B cell (primary cell): Measurements from ENCODE around the gene MEIKIN. TPM values are rescaled to one million over a fixed set of nuclear protein-coding genes. Genes with fewer than 3 reads are reported as not detected.

Experiments
- ATAC-seq: fragments of 200-7000 bp; cut with Tn5 transposase; one replicate; pipeline ENCODE4 v1.10.0; 2021; ENCODE audit warnings: low read depth, mild to moderate bottlenecking, moderate number of reproducible peaks, moderate library complexity
- CTCF ChIA-PET: fragments of 350-600 bp; sonication (Branson Sonifier 250); formaldehyde crosslinking; loops from one replicate; lab custom pipeline; 2021; ENCODE audit warnings: antibody characterized with exemption, inconsistent platforms; lab: Charles Lee
- POLR2A ChIA-PET: fragments of 350-600 bp; sonication (Branson Sonifier 250); formaldehyde crosslinking; loops from one replicate; lab custom pipeline; 2021; ENCODE audit warnings: antibody characterized with exemption; lab: Charles Lee
- DNase-seq: peaks from one replicate; pipeline ENCODE4 v3.0.0; 2013
- H2AFZ ChIP-seq: 2 replicates; pipeline ENCODE4 v1.6.1; 2012; ENCODE audit warnings: mild to moderate bottlenecking, low read depth, low read length; ENCODE audit not compliant: insufficient read depth, poor library complexity, severe bottlenecking
- H3K27ac ChIP-seq, 2 donors: 1 replicate in 1 of 2; 2 replicates in 1 of 2; pipeline ENCODE4 v1.5.1; 2012 to 2013; ENCODE audit warnings: low read length in 2 of 2, mild to moderate bottlenecking in 2 of 2, moderate library complexity in 1 of 2
- H3K27me3 ChIP-seq, 4 experiments: fragments of 200-600 bp in 1 of 4; sonication (generic) in 1 of 4; replicated peaks in 1 of 4; 1 replicate in 2 of 4; 2 replicates in 2 of 4; pipeline versions ENCODE4 v1.6.1 to v1.7.0; 2013 to 2016; ENCODE audit warnings: low read length in 3 of 4, mild to moderate bottlenecking in 2 of 4, mixed read lengths in 1 of 4, moderate library complexity in 1 of 4; ENCODE audit not compliant: insufficient read depth in 4 of 4, control insufficient read depth in 3 of 4; ENCODE audit errors: control extremely low read depth in 1 of 4
- H3K36me3 ChIP-seq, 2 experiments: replicated peaks in 1 of 2; 1 replicate in 1 of 2; 2 replicates in 1 of 2; pipeline versions ENCODE4 v1.6.1 to v1.7.1; 2013; ENCODE audit warnings: low read length in 1 of 2; ENCODE audit not compliant: insufficient read depth in 2 of 2, control insufficient read depth in 1 of 2; ENCODE audit errors: control extremely low read depth in 1 of 2, extremely low read depth in 1 of 2
- H3K4me1 ChIP-seq, 2 donors: fragments of 200-600 bp in 1 of 2; sonication (generic) in 1 of 2; 1 replicate in 1 of 2; 2 replicates in 1 of 2; pipeline versions ENCODE4 v1.5.1 to v1.6.1; 2013 to 2017; ENCODE audit warnings: low read length in 2 of 2; ENCODE audit not compliant: control insufficient read depth in 2 of 2, insufficient read depth in 2 of 2
- H3K4me2 ChIP-seq: replicated peaks from 2 replicates; pipeline ENCODE3; 2012; ENCODE audit warnings: mild to moderate bottlenecking, low read depth, low read length; ENCODE audit not compliant: poor library complexity, severe bottlenecking
- H3K4me3 ChIP-seq, 5 experiments: fragments of 200-600 bp in 1 of 5; sonication (generic) in 1 of 5; 1 replicate in 3 of 5; 2 replicates in 2 of 5; pipeline versions ENCODE4 v1.5.1 to v1.7.0; 2011 to 2016; ENCODE audit warnings: low read length in 4 of 5, mild to moderate bottlenecking in 4 of 5, low read depth in 2 of 5, control low read depth in 1 of 5, moderate library complexity in 1 of 5; ENCODE audit not compliant: insufficient read depth in 1 of 5; ENCODE audit errors: control extremely low read depth in 1 of 5, extremely low read depth in 1 of 5
- H3K79me2 ChIP-seq: fragments of 200-600 bp; sonication (generic); one replicate; pipeline ENCODE4 v1.6.0; 2016; ENCODE audit warnings: low read length; ENCODE audit not compliant: control insufficient read depth, insufficient read depth
- H3K9ac ChIP-seq: fragments of 200-600 bp; sonication (generic); 2 replicates; pipeline ENCODE4 v1.6.1; 2017; ENCODE audit warnings: mild to moderate bottlenecking, low read length, moderate library complexity
- H3K9me3 ChIP-seq, 3 donors: one replicate each; pipeline versions ENCODE4 v1.6.1 to v1.7.1; 2013; ENCODE audit warnings: low read length in 2 of 3; ENCODE audit not compliant: control insufficient read depth in 2 of 3, insufficient read depth in 1 of 3; ENCODE audit errors: control extremely low read depth in 1 of 3
- H4K20me1 ChIP-seq: 2 replicates; pipeline ENCODE4 v1.6.0; 2012; ENCODE audit warnings: mild to moderate bottlenecking, low read length; ENCODE audit not compliant: insufficient read depth, control insufficient read depth, poor library complexity, severe bottlenecking
- H3K27ac Mint-ChIP-seq: one replicate; pipeline ENCODE4 v1.8.0; 2021; ENCODE audit warnings: mixed read lengths
- H3K27me3 Mint-ChIP-seq: one replicate; pipeline ENCODE4 v1.8.0; 2021; ENCODE audit warnings: mixed read lengths
- H3K4me1 Mint-ChIP-seq: one replicate; pipeline ENCODE4 v1.8.0; 2021; ENCODE audit warnings: mixed read lengths
- H3K4me3 Mint-ChIP-seq: one replicate; pipeline ENCODE4 v1.8.0; 2021; ENCODE audit warnings: mixed read lengths
- H3K9me3 Mint-ChIP-seq: one replicate; pipeline ENCODE4 v1.8.0; 2022; ENCODE audit warnings: mixed read lengths; ENCODE audit not compliant: insufficient read depth
- CTCF ChIP-seq: fragments of 200-600 bp; IDR thresholded peaks from one replicate; pipeline ENCODE4 v1.8.0; 2022; ENCODE audit warnings: antibody characterized with exemption, mild to moderate bottlenecking
- EZH2 ChIP-seq: IDR thresholded peaks from 2 replicates; pipeline ENCODE4 v1.6.1; 2012; ENCODE audit warnings: borderline replicate concordance, low read depth, mild to moderate bottlenecking, moderate library complexity, low read length; ENCODE audit not compliant: insufficient read depth, poor library complexity, severe bottlenecking
- WGBS: methylation state at CpG from one replicate; pipeline ENCODE4 v1.1.5; 2013; ENCODE audit warnings: missing lambda C conversion rate; ENCODE audit not compliant: insufficient coverage; 5-methylcytosine and 5-hydroxymethylcytosine counted together
- intact Hi-C: fragments of 100-400 bp; cut with micrococcal nuclease; formaldehyde crosslinking; loops from one replicate; pipeline ENCODE4 v1.10.0; 2022
- polyA plus RNA-seq: library from polyadenylated mRNA; depleted of rRNA; stranded (reverse); fragments of >200 nt; gene quantifications from 2 replicates; pipeline ENCODE4 v1.2.3, GENCODE V29; 2012
- total RNA-seq, 2 donors: library from RNA; stranded (reverse); fragments of 120-200 nt in 1 of 2; gene quantifications; 1 replicate in 1 of 2; 2 replicates in 1 of 2; pipeline versions ENCODE4 v1.2.3 to v1.2.4, GENCODE V29; 2013 to 2022

The MEIKIN gene
- total and polyA plus RNA-seq, 2 donors (not counting 1 experiment from before 2014, with no cell fraction given) = not detected

GRCh38 chr5:131776450-131776849 lies 169.0 kb downstream of the MEIKIN start:
- intact Hi-C loops = no loop called here
- CTCF ChIA-PET = interaction anchor here (0.7 kb wide), 1 partner anchor 19 kb away, joined by 3 read pairs; no protein-coding TSS in a partner anchor
- no peaks in the 10 kb centered on the region for H3K27me3 ChIP-seq
- POLR2A ChIA-PET = no interaction called here
- H2AFZ ChIP-seq = no peak overlapping the region
- Mint-ChIP-seq H3K9me3 (no peaks in the 10 kb centered on the region), H3K27me3 (no peaks in the 10 kb centered on the region), H3K4me1 (peaks cover 30% of the 10 kb centered on the region), H3K27ac (no peak overlapping the region), H3K4me3 (no peak overlapping the region)
- H3K9ac ChIP-seq = no peak overlapping the region
- WGBS = no CpG with 5 or more reads among the region's 1 CpG
- no peak overlapping the region for H3K4me2 ChIP-seq
- peaks cover 49% of the 10 kb centered on the region for H4K20me1 ChIP-seq
- no peak for TF ChIP-seq CTCF
- no peak for TF ChIP-seq EZH2
- no peak for ATAC-seq
- H3K4me1 ChIP-seq = peaks cover 3 to 12% of the 10 kb centered on the region in 2 donors
- H3K27ac ChIP-seq = no peak overlapping the region
- DNase-seq = no peak
- no peak overlapping the region for H3K4me3 ChIP-seq
- H3K79me2 ChIP-seq = peaks cover 90% of the 10 kb centered on the region
- H3K9me3 ChIP-seq = no peaks in the 10 kb centered on the region
- H3K36me3 ChIP-seq = no peaks in the 10 kb centered on the region

- Histone ChIP-seq H3K4me3 (no peak overlapping the region), H4K20me1 (peaks cover 44% of the 10 kb centered on the region), H3K9ac (no peak overlapping the region), H3K9me3 (no peaks in the 10 kb centered on the region), H3K36me3 (no peaks in the 10 kb centered on the region), H2AFZ (no peak overlapping the region), H3K4me2 (no peak overlapping the region), H3K4me1 (peaks cover 10 to 26% of the 10 kb centered on the region in 2 donors), H3K27ac (no peak overlapping the region), H3K79me2 (peaks cover 89% of the 10 kb centered on the region), H3K27me3 (no peaks in the 10 kb centered on the region)
- Mint-ChIP-seq H3K9me3 (no peaks in the 10 kb centered on the region), H3K27ac (no peak overlapping the region), H3K4me1 (peaks cover 28% of the 10 kb centered on the region), H3K27me3 (no peaks in the 10 kb centered on the region), H3K4me3 (no peak overlapping the region)
- TF ChIP-seq CTCF (no peak), EZH2 (no peak)
- intact Hi-C loops = loop anchor here (5.0 kb wide), 1 partner anchor 38 kb away; no protein-coding TSS in a partner anchor
- DNase-seq (no peak), ATAC-seq (no peak)
- ChIA-PET POLR2A (no interaction called here), CTCF (no interaction called here)
- whole genome bisulfite sequencing = no CpG with 5 or more reads among the region's 4 CpGs
Observed at GRCh38 chr5:131774652-131775367, 170.7 kb downstream of the MEIKIN start.
